HepG2 (cell line): ENCODE measurements around the gene ZFAND2B. TPM values are rescaled to one million over a fixed set of nuclear protein-coding genes. Genes with fewer than 3 reads are reported as not detected.

Experiments
- ATF7-NPFF ChIP-seq: sonication (generic); formaldehyde crosslinking; IDR thresholded peaks from 2 replicates; pipeline ENCODE4 v1.8.1; 2023; ENCODE audit warnings: mild to moderate bottlenecking, low read depth, missing genetic modification reagents, moderate library complexity
- CHD4 ChIP-seq: fragments of 200-600 bp; sonication (generic); IDR thresholded peaks from 2 replicates; pipeline ENCODE4 v1.7.0; 2017; ENCODE audit warnings: mild to moderate bottlenecking, low read length, borderline replicate concordance
- GFI1 ChIP-seq: sonication (generic); formaldehyde crosslinking; IDR thresholded peaks from 2 replicates; pipeline ENCODE4 v1.5.0; 2020; ENCODE audit warnings: missing genetic modification reagents, mild to moderate bottlenecking, borderline replicate concordance
- KDM2A ChIP-seq: sonication (generic); formaldehyde crosslinking; IDR thresholded peaks from 2 replicates; pipeline ENCODE4 v1.4.0; 2020; ENCODE audit warnings: low read depth, missing genetic modification reagents, borderline replicate concordance
- KDM3A ChIP-seq: IDR thresholded peaks from 2 replicates; pipeline ENCODE4 v1.6.1; 2018; ENCODE audit warnings: low read depth, missing compliant biosample characterization
- KDM5B ChIP-seq: sonication (generic); formaldehyde crosslinking; IDR thresholded peaks from 2 replicates; pipeline ENCODE4 v1.4.0; 2020; ENCODE audit warnings: missing genetic modification reagents, mild to moderate bottlenecking, borderline replicate concordance
- MYC ChIP-seq: sonication (generic); formaldehyde crosslinking; IDR thresholded peaks from 2 replicates; pipeline ENCODE4 v1.9.0; 2021; ENCODE audit warnings: missing genetic modification reagents, borderline replicate concordance
- PRMT3 ChIP-seq: sonication (generic); formaldehyde crosslinking; IDR thresholded peaks from 2 replicates; pipeline ENCODE4 v1.8.1; 2022; ENCODE audit warnings: low read depth, mild to moderate bottlenecking, moderate library complexity, missing genetic modification reagents, borderline replicate concordance
- SIX1 ChIP-seq: sonication (generic); formaldehyde crosslinking; IDR thresholded peaks from 2 replicates; pipeline ENCODE4 v1.4.0; 2020; ENCODE audit warnings: missing genetic modification reagents, borderline replicate concordance
- SRSF1 ChIP-seq: fragments of 200-400 bp; formaldehyde crosslinking; optimal IDR thresholded peaks from 2 replicates; pipeline ENCODE3; 2017; ENCODE audit warnings: mild to moderate bottlenecking, low read depth, low read length, moderate library complexity
- YEATS4 ChIP-seq: sonication (generic); formaldehyde crosslinking; IDR thresholded peaks from 2 replicates; pipeline ENCODE4 v1.4.0; 2020; ENCODE audit warnings: missing genetic modification reagents, borderline replicate concordance
- ZFP36L2 ChIP-seq: sonication (generic); formaldehyde crosslinking; IDR thresholded peaks from 2 replicates; pipeline ENCODE4 v1.4.0; 2020; ENCODE audit warnings: missing genetic modification reagents
- ZNF232 ChIP-seq: sonication (generic); formaldehyde crosslinking; IDR thresholded peaks from 2 replicates; pipeline ENCODE4 v1.4.0; 2020; ENCODE audit warnings: missing genetic modification reagents, borderline replicate concordance
- ZNF317 ChIP-seq: sonication (generic); formaldehyde crosslinking; IDR thresholded peaks from 2 replicates; pipeline ENCODE4 v1.5.0; 2020; ENCODE audit warnings: mild to moderate bottlenecking, missing genetic modification reagents
- ZNF546 ChIP-seq: sonication (generic); formaldehyde crosslinking; conservative IDR thresholded peaks from 2 replicates; pipeline ENCODE4 v1.8.1; 2023; ENCODE audit warnings: mild to moderate bottlenecking, missing genetic modification reagents
- ZNF556 ChIP-seq: sonication (generic); formaldehyde crosslinking; IDR thresholded peaks from 2 replicates; pipeline ENCODE4 v1.4.0; 2020; ENCODE audit warnings: mild to moderate bottlenecking, missing genetic modification reagents, borderline replicate concordance
- ZNF563 ChIP-seq: sonication (generic); formaldehyde crosslinking; IDR thresholded peaks from 2 replicates; pipeline ENCODE4 v1.8.0; 2022; ENCODE audit warnings: mild to moderate bottlenecking, moderate library complexity, missing genetic modification reagents
- ZNF598 ChIP-seq: sonication (generic); formaldehyde crosslinking; IDR thresholded peaks from 2 replicates; pipeline ENCODE4 v1.5.1; 2020; ENCODE audit warnings: mild to moderate bottlenecking, missing genetic modification reagents, borderline replicate concordance
- ZNF616 ChIP-seq: sonication (generic); formaldehyde crosslinking; IDR thresholded peaks from 2 replicates; pipeline ENCODE4 v1.5.0; 2020; ENCODE audit warnings: low read depth, mild to moderate bottlenecking, missing genetic modification reagents
- ZSCAN22 ChIP-seq: sonication (generic); formaldehyde crosslinking; IDR thresholded peaks from 2 replicates; pipeline ENCODE4 v1.4.0; 2020; ENCODE audit warnings: mild to moderate bottlenecking, missing genetic modification reagents
- polyA plus RNA-seq, 8 experiments: library from polyadenylated mRNA; depleted of rRNA in 3 of 8; stranded (reverse) in 7 of 8; unstranded in 1 of 8; fragments of >200 nt; fragmentation: Illumina TruSeq in 4 of 8; extraction: Trizol in 4 of 8; gene quantifications; 2 replicates each; pipeline versions ENCODE4 v1.2.1 to v1.2.3, GENCODE V29; 2011 to 2016; ENCODE audit warnings: low read depth in 4 of 8, missing spikeins in 1 of 8, mixed read lengths in 1 of 8; ENCODE audit not compliant: insufficient read depth in 1 of 8
- total RNA-seq, 5 experiments: library from RNA; depleted of rRNA; stranded (reverse); fragments of >200 nt; fragmentation: Illumina TruSeq; extraction: Trizol; gene quantifications; 2 replicates each; pipeline ENCODE4 v1.2.3, GENCODE V29; 2016; ENCODE audit warnings: low read depth in 1 of 5
- TF ChIP-seq, protein P1 (sequence below): sonication (generic); formaldehyde crosslinking; IDR thresholded peaks from 2 replicates; pipeline ENCODE4 v1.4.0; 2020; ENCODE audit warnings: missing genetic modification reagents, borderline replicate concordance
- TF ChIP-seq, protein P2 (sequence below): sonication (generic); formaldehyde crosslinking; IDR thresholded peaks from 2 replicates; pipeline ENCODE4 v1.9.0; 2022; ENCODE audit warnings: low read depth, missing genetic modification reagents
- TF ChIP-seq, protein P3 (sequence below): IDR thresholded peaks from 2 replicates; pipeline ENCODE4 v1.6.1; 2016; ENCODE audit warnings: missing genetic modification reagents, missing compliant biosample characterization
- TF ChIP-seq, protein P4 (sequence below): sonication (generic); formaldehyde crosslinking; IDR thresholded peaks from 2 replicates; pipeline ENCODE4 v1.4.0; 2020; ENCODE audit warnings: mild to moderate bottlenecking, missing genetic modification reagents

The ZFAND2B gene
- total and polyA plus RNA-seq, 2 of the 13 experiments (the other 11 are each of a cell fraction or from before 2014, with no cell fraction given) = 53.3 to 115 TPM

DNA sequence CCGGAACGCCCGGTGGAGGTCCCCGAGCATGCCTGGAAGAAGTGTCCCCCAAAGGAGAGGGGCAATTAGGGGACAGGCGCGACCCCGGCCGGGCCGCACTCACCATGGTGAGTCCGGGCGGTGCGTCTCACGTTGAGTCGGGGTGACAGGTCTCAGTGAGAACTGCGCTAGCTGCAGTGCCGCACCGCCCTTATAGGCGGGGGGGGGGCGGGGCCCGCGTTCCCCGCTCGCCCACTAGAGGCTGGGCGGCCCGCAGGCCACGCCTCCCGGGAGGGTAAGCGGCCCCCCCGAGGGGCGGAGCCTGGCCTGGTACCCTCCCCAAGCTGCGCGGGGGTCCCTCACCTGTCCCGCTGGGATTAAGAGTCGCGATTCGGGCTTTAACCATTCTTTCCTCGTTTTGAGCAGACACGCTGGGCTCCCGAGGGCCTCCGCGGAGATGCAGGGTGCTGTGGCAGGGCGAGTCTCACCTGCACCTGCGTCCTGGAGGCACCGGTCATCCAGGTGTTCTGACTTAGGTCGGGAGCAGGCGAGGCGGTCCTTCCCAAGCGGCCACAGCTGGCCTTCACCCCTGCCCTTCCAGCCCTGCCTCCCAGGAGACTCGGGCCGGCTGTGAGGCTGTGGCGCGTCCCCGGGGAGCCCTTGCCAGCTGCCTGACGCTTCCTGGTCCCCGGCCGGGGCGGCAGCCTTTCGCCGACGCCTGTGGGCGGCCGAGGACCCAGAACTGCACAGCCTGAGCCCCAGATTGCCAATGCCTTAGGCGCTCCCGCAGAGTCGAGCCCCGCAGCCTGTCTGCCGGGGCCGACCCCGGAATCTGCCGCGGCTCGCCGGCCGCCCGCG, 47.4 kb downstream of the ZFAND2B start, which contains the start of gene TUBA4A (continued):
- TF ChIP-seq, protein P1, sequence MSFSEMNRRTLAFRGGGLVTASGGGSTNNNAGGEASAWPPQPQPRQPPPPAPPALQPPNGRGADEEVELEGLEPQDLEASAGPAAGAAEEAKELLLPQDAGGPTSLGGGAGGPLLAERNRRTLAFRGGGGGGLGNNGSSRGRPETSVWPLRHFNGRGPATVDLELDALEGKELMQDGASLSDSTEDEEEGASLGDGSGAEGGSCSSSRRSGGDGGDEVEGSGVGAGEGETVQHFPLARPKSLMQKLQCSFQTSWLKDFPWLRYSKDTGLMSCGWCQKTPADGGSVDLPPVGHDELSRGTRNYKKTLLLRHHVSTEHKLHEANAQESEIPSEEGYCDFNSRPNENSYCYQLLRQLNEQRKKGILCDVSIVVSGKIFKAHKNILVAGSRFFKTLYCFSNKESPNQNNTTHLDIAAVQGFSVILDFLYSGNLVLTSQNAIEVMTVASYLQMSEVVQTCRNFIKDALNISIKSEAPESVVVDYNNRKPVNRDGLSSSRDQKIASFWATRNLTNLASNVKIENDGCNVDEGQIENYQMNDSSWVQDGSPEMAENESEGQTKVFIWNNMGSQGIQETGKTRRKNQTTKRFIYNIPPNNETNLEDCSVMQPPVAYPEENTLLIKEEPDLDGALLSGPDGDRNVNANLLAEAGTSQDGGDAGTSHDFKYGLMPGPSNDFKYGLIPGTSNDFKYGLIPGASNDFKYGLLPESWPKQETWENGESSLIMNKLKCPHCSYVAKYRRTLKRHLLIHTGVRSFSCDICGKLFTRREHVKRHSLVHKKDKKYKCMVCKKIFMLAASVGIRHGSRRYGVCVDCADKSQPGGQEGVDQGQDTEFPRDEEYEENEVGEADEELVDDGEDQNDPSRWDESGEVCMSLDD (CRISPR knock-in tag) = 0 out of 2 replicates have a peak, but pooled peaks have one; percentile 58
- TF ChIP-seq ZNF616 (CRISPR knock-in tag) = no peak
- 0 out of 2 replicates have a peak, but pooled peaks have one; percentile 91 for TF ChIP-seq ZNF598 (CRISPR knock-in tag)
- TF ChIP-seq, protein P2, sequence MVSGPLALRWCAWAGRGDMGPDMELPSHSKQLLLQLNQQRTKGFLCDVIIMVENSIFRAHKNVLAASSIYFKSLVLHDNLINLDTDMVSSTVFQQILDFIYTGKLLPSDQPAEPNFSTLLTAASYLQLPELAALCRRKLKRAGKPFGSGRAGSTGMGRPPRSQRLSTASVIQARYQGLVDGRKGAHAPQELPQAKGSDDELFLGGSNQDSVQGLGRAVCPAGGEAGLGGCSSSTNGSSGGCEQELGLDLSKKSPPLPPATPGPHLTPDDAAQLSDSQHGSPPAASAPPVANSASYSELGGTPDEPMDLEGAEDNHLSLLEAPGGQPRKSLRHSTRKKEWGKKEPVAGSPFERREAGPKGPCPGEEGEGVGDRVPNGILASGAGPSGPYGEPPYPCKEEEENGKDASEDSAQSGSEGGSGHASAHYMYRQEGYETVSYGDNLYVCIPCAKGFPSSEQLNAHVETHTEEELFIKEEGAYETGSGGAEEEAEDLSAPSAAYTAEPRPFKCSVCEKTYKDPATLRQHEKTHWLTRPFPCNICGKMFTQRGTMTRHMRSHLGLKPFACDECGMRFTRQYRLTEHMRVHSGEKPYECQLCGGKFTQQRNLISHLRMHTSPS = no peak
- peak; percentile 51; the same call in 1 of the 2 replicates for TF ChIP-seq ZNF556 (CRISPR knock-in tag)
- TF ChIP-seq YEATS4 = peak; percentile 60
- TF ChIP-seq ZNF232 = peak; percentile 21; the same call in 1 of the 2 replicates
- TF ChIP-seq GFI1 = 0 out of 2 replicates have a peak, but pooled peaks have one; percentile 37
- 0 out of 2 replicates have a peak, but pooled peaks have one; percentile 17 for TF ChIP-seq KDM3A
- no peak for TF ChIP-seq CHD4
- TF ChIP-seq KDM2A (CRISPR knock-in tag) = peak; percentile 59; the same call in 1 of the 2 replicates
- peak; percentile 57; the same call in 1 of the 2 replicates for TF ChIP-seq ZNF317
- no peak for TF ChIP-seq SIX1
- peak; percentile 78 for TF ChIP-seq SRSF1
- TF ChIP-seq ZSCAN22 (CRISPR knock-in tag) = no peak
- TF ChIP-seq, protein P3, sequence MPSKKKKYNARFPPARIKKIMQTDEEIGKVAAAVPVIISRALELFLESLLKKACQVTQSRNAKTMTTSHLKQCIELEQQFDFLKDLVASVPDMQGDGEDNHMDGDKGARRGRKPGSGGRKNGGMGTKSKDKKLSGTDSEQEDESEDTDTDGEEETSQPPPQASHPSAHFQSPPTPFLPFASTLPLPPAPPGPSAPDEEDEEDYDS (CRISPR knock-in tag) = peak; percentile 97
- TF ChIP-seq ZFP36L2 (CRISPR knock-in tag) = no peak
- TF ChIP-seq KDM5B (CRISPR knock-in tag) = peak; percentile 30
- TF ChIP-seq, protein P4, sequence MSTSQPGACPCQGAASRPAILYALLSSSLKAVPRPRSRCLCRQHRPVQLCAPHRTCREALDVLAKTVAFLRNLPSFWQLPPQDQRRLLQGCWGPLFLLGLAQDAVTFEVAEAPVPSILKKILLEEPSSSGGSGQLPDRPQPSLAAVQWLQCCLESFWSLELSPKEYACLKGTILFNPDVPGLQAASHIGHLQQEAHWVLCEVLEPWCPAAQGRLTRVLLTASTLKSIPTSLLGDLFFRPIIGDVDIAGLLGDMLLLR = 0 out of 2 replicates have a peak, but pooled peaks have one; percentile 13
- no peak for TF ChIP-seq ATF7-NPFF (CRISPR knock-in tag)
- peak; percentile 46 for TF ChIP-seq MYC (CRISPR knock-in tag)
- no peak for TF ChIP-seq ZNF546
- peak; percentile 73 for TF ChIP-seq ZNF563 (CRISPR knock-in tag)
- no peak for TF ChIP-seq PRMT3 (CRISPR knock-in tag)
